HG02840 (cell line): ENCODE data around the gene DUS2.
"Not testable (repeated sequence)": the region's sequence is repeated elsewhere in the genome, so short reads cannot be mapped to it uniquely, and the experiment has no call there.

ENCODE experiments used
- ATAC-seq: cut with Tn5 transposase; IDR thresholded peaks from one replicate; pipeline ENCODE4 v1.9.1; 2021; ENCODE audit warnings: mild to moderate bottlenecking, moderate library complexity, moderate number of reproducible peaks; ENCODE audit not compliant: unreplicated experiment, low FRiP score

Gene DUS2

GRCh38 chr16:67998231-67998778 lies 24.8 kb upstream of the DUS2 start:
- ATAC-seq = not testable (repeated sequence)

- ATAC-seq = not testable (repeated sequence)
Observed at GRCh38 chr16:67998779-67999688, 24.1 kb upstream of the DUS2 start, which contains the start of gene DPEP2. Gene DPEP2, minus strand, starts transcription at chr16:67999484. Its CDS starts 6,272 bp downstream, at chr16:67993212.

- no peak for ATAC-seq
Observed at GRCh38 chr16:67999985-68000384, 23.1 kb upstream of the DUS2 start.

- ATAC-seq = no peak
Observed at GRCh38 chr16:68000450-68000849, 22.6 kb upstream of the DUS2 start.

- ATAC-seq = no peak
Observed at GRCh38 chr16:68003031-68003430, 20.1 kb upstream of the DUS2 start.

- ATAC-seq = no peak
Observed at GRCh38 chr16:68005211-68005610, 17.9 kb upstream of the DUS2 start.

- ATAC-seq = no peak
Observed at GRCh38 chr16:68005786-68006286, 17.2 kb upstream of the DUS2 start.

GRCh38 chr16:68009157-68009735 lies 13.8 kb upstream of the DUS2 start:
- ATAC-seq = no peak

GRCh38 chr16:68009872-68010271 lies 13.2 kb upstream of the DUS2 start:
- not testable (repeated sequence) for ATAC-seq

- ATAC-seq = no peak
Observed at GRCh38 chr16:68013440-68013839, 9.6 kb upstream of the DUS2 start.

- no peak for ATAC-seq
Observed at GRCh38 chr16:68015681-68016080, 7.4 kb upstream of the DUS2 start, which contains the start of gene DPEP2NB. Gene DPEP2NB, minus strand, starts transcription at chr16:68015911. Its CDS starts 141 bp downstream, at chr16:68015770.

- ATAC-seq = no peak
Observed at GRCh38 chr16:68019167-68019680, 3.9 kb upstream of the DUS2 start.

GRCh38 chr16:68021490-68021889 lies 1.6 kb upstream of the DUS2 start:
- ATAC-seq = no peak

- ATAC-seq = no peak
Observed at GRCh38 chr16:68022278-68022727, 781 bp upstream of the DUS2 start.

GRCh38 chr16:68028996-68029395 lies 5.9 kb downstream of the DUS2 start:
- ATAC-seq = no peak

- not testable (repeated sequence) for ATAC-seq
Observed at GRCh38 chr16:68030108-68030507, 7.0 kb downstream of the DUS2 start.

GRCh38 chr16:68031951-68032350 lies 8.9 kb downstream of the DUS2 start:
- ATAC-seq = no peak

- ATAC-seq = no peak
Observed at GRCh38 chr16:68033101-68033500, 10.0 kb downstream of the DUS2 start.

- ATAC-seq = no peak
Observed at GRCh38 chr16:68035227-68035626, 12.1 kb downstream of the DUS2 start.

- ATAC-seq = no peak
Observed at GRCh38 chr16:68037841-68038597, 14.9 kb downstream of the DUS2 start.
